Loucy (cell line): ENCODE results near the gene S100A11.

ENCODE experiments used
- H2AFZ ChIP-seq: fragments of 200-600 bp; sonication (generic); 2 replicates; pipeline ENCODE4 v1.6.0; 2016; ENCODE audit warnings: antibody characterized with exemption, mild to moderate bottlenecking, low read length, moderate library complexity
- H3F3A ChIP-seq: fragments of 200-600 bp; 2 replicates; pipeline ENCODE4 v1.6.0; 2016; ENCODE audit warnings: antibody characterized with exemption, low read depth, mild to moderate bottlenecking
- H3K27me3 ChIP-seq: fragments of 200-600 bp; sonication (generic); 2 replicates; pipeline ENCODE4 v1.6.1; 2014; ENCODE audit warnings: low read length, mild to moderate bottlenecking; ENCODE audit not compliant: insufficient read depth, poor library complexity, severe bottlenecking
- H3K36me3 ChIP-seq: fragments of 200-600 bp; sonication (generic); 2 replicates; pipeline ENCODE4 v1.6.1; 2016; ENCODE audit warnings: low read length; ENCODE audit not compliant: insufficient read depth
- H3K4me1 ChIP-seq: fragments of 200-600 bp; sonication (generic); 2 replicates; pipeline ENCODE4 v1.5.1; 2014; ENCODE audit warnings: low read length, mild to moderate bottlenecking; ENCODE audit not compliant: insufficient read depth, poor library complexity, severe bottlenecking
- H3K4me2 ChIP-seq: fragments of 200-600 bp; sonication (generic); 2 replicates; pipeline ENCODE4 v1.6.0; 2014; ENCODE audit warnings: antibody characterized with exemption, low read length, low read depth, mild to moderate bottlenecking; ENCODE audit not compliant: poor library complexity, severe bottlenecking
- H3K4me3 ChIP-seq: fragments of 200-600 bp; sonication (generic); 2 replicates; pipeline ENCODE4 v1.5.1; 2014; ENCODE audit warnings: low read length, mild to moderate bottlenecking, mixed read lengths; ENCODE audit not compliant: poor library complexity, severe bottlenecking
- H3K79me2 ChIP-seq: fragments of 200-600 bp; sonication (generic); 2 replicates; pipeline ENCODE4 v1.6.1; 2014; ENCODE audit warnings: low read length; ENCODE audit not compliant: insufficient read depth
- H3K9ac ChIP-seq: fragments of 200-600 bp; sonication (generic); 2 replicates; pipeline ENCODE4 v1.6.0; 2014; ENCODE audit warnings: mild to moderate bottlenecking, low read depth, low read length, moderate library complexity; ENCODE audit not compliant: poor library complexity, severe bottlenecking
- H3K9me2 ChIP-seq: fragments of 200-600 bp; sonication (generic); replicated peaks from 2 replicates; pipeline ENCODE4 v1.6.1; 2016; ENCODE audit warnings: low read depth, low read length, mixed read lengths
- H3K9me3 ChIP-seq: fragments of 200-600 bp; sonication (generic); 2 replicates; pipeline ENCODE4 v1.6.1; 2014; ENCODE audit warnings: mild to moderate bottlenecking, antibody characterized with exemption, low read length, low read depth; ENCODE audit not compliant: insufficient read depth
- H4K20me1 ChIP-seq: fragments of 200-600 bp; sonication (generic); 2 replicates; pipeline ENCODE4 v1.6.0; 2014; ENCODE audit warnings: antibody characterized with exemption, low read length, mild to moderate bottlenecking; ENCODE audit not compliant: insufficient read depth, poor library complexity, severe bottlenecking
- EZH2phosphoT487 ChIP-seq: fragments of 200-600 bp; IDR thresholded peaks from 2 replicates; pipeline ENCODE4 v1.6.1; 2018; ENCODE audit warnings: antibody characterized with exemption, mild to moderate bottlenecking, moderate library complexity, borderline replicate concordance
- TF ChIP-seq, protein P1 (sequence below): fragments of 200-600 bp; sonication (generic); conservative IDR thresholded peaks from 2 replicates; pipeline ENCODE4 v1.5.1; 2014; ENCODE audit warnings: mild to moderate bottlenecking, antibody characterized with exemption, low read length

S100A11 gene

DNA sequence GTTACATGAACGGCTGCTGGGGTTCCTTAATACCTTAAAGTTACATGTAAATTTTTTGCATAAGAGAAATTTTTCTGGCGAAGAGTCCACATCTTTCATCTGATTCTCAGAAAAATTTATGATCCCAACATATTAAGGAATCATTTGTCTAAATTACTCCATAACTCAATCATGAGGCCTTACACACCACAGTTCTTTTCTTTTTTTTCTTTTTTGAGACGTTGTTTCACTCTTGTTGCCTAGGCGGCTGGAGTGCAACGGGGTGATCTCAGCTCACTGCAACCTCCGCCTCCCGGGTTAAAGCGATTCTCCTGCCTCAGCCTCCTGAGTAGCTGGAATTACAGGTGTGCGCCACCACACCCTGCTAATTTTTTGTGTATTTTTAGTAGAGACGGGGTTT lies 2.1 kb upstream of the S100A11 start:
- H3K36me3 ChIP-seq = no peaks in the 10 kb centered on the region
- peaks cover 32% of the 10 kb centered on the region for H3K4me1 ChIP-seq
- H3K4me3 ChIP-seq = no peak overlapping the region
- peaks cover 4% of the 10 kb centered on the region for H4K20me1 ChIP-seq
- no peaks in the 10 kb centered on the region for H3K9me2 ChIP-seq
- H3K9me3 ChIP-seq = no peaks in the 10 kb centered on the region
- H3K4me2 ChIP-seq = no peak overlapping the region
- peaks cover 14% of the 10 kb centered on the region for H3K27me3 ChIP-seq
- peaks cover 11% of the 10 kb centered on the region for H3F3A ChIP-seq
- TF ChIP-seq EZH2phosphoT487 = no peak
- TF ChIP-seq, protein P1, sequence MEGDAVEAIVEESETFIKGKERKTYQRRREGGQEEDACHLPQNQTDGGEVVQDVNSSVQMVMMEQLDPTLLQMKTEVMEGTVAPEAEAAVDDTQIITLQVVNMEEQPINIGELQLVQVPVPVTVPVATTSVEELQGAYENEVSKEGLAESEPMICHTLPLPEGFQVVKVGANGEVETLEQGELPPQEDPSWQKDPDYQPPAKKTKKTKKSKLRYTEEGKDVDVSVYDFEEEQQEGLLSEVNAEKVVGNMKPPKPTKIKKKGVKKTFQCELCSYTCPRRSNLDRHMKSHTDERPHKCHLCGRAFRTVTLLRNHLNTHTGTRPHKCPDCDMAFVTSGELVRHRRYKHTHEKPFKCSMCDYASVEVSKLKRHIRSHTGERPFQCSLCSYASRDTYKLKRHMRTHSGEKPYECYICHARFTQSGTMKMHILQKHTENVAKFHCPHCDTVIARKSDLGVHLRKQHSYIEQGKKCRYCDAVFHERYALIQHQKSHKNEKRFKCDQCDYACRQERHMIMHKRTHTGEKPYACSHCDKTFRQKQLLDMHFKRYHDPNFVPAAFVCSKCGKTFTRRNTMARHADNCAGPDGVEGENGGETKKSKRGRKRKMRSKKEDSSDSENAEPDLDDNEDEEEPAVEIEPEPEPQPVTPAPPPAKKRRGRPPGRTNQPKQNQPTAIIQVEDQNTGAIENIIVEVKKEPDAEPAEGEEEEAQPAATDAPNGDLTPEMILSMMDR = no peak
- H3K9ac ChIP-seq = peak overlapping the region; percentile 39
- peaks cover 26% of the 10 kb centered on the region for H3K79me2 ChIP-seq
- no peak overlapping the region for H2AFZ ChIP-seq

DNA sequence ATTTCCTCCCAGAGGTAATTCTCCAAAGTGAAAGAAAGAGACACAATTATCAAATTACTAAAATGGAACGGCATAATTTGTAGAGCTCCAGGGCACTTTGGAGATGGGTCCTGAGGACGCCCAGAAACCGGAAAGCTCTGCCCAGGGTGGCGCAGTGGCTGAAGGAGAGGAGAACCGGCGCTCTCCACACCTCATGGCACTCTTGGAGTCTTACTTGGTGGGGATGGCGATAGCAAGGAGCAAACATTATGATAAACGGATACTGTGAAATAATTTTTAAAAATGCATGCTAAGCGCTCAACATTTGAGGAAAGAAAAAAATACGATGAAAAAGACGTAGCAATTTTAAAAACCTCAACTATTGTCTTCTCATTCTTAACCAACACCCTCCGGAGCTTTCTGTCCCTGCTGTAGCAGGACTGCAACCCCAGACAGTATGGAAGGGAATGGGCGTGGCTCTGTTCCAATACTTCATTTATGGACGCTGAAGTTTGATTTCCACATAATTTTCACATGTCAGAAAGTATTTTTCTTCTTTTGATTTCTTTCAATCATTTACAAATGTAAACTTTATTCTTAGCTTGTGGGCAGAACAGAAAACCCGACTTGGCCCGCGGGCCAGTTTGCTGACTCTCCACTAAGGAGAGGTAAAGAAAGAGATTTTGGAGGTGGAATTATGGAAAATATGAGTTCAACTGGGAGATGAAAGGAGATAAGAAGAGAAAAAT lies 1.1 kb downstream of the S100A11 start:
- Histone ChIP-seq H3K36me3 (peaks cover 28% of the 10 kb centered on the region), H3K27me3 (peaks cover 14% of the 10 kb centered on the region), H3K9me2 (no peaks in the 10 kb centered on the region), H3K9me3 (no peaks in the 10 kb centered on the region), H2AFZ (peak overlapping the region; percentile 2; the same call in 1 of the 2 replicates), H3K9ac (peak overlapping the region; percentile 99), H3K79me2 (peaks cover 42% of the 10 kb centered on the region), H4K20me1 (peaks cover 20% of the 10 kb centered on the region), H3K4me1 (peaks cover 32% of the 10 kb centered on the region), H3F3A (peaks cover 11% of the 10 kb centered on the region), H3K4me3 (peak overlapping the region; percentile 94), H3K4me2 (peak overlapping the region; percentile 99)
- TF ChIP-seq, protein P1 = no peak
- no peak for TF ChIP-seq EZH2phosphoT487

DNA sequence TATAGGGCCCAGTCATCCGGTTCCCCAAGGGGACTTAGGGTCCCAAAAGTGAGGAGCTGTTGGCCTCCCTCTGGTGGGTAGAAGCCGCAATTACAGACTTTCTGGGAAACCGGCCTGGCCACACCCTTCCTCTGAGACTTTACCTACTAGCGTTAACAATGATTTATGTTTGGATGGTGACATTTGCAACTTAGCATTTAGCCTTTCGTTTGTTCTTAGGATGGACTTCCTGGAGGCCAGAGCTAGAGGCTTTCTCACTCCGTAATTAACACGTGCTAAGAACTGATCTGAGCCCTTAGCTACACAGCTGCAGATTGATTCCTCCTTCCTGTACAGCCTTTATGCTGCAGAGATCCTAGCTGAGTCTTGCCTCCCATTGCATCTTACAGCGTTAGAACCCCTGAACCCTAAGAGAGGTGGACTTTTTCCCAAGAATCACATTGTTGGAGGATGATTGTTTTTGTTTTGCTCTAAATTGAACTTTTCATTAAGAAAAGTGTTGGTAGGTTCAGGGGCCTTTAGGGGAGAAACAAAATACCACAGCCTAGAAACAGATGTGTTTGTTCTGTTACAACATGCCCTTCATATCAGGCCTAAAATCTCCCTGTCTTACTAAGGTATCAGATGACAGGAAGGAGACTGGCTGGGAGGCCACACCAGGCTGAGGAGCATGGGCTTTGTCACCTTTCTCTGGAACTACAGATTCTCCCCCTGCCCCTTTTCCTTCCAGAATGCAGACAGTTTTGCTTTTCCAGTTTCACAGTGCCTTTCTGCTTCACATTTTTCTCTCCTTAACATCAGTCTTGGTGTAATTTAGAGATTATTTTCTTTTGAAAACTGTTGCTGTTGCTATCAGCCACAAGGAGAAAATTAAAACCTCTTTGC lies 1.9 kb downstream of the S100A11 start:
- Histone ChIP-seq H3K36me3 (peaks cover 28% of the 10 kb centered on the region), H3F3A (peaks cover 11% of the 10 kb centered on the region), H3K79me2 (peaks cover 42% of the 10 kb centered on the region), H2AFZ (no peak overlapping the region), H3K9ac (peak overlapping the region; percentile 99), H4K20me1 (peaks cover 20% of the 10 kb centered on the region), H3K27me3 (peaks cover 14% of the 10 kb centered on the region), H3K4me2 (peak overlapping the region; percentile 99), H3K9me2 (no peaks in the 10 kb centered on the region), H3K9me3 (no peaks in the 10 kb centered on the region), H3K4me1 (peaks cover 32% of the 10 kb centered on the region), H3K4me3 (peak overlapping the region; percentile 94)
- TF ChIP-seq, protein P1 = peak; percentile 88
- no peak for TF ChIP-seq EZH2phosphoT487
